GM12874 (cell line): Measurements from ENCODE around the gene GPR37.

Experiments
- TF ChIP-seq, protein P1 (sequence below): IDR thresholded peaks from 2 replicates; pipeline ENCODE4 v1.5.1; 2011; ENCODE audit warnings: low read depth, mild to moderate bottlenecking, control low read depth, low read length, moderate library complexity; ENCODE audit not compliant: insufficient read depth

The GPR37 gene

DNA sequence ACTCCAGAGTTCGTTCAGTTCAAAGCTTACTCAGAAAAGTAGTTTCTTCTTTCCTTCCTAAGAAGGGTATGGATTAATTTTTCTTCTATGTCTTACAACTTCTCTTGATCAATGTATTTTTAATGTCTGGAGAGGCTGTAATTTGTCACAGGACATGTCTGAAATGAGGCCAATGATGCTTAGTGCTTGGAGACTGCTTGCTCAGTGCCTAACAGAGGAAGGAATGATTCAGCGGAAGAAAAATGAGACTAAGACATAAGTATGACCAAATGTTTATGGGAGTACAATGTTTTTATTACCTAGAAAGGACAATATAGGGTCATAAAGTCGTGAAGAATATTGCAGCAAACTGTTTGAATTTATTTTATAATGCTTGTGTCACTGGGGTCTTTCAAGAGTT lies 43.3 kb downstream of the GPR37 start:
- TF ChIP-seq, protein P1, sequence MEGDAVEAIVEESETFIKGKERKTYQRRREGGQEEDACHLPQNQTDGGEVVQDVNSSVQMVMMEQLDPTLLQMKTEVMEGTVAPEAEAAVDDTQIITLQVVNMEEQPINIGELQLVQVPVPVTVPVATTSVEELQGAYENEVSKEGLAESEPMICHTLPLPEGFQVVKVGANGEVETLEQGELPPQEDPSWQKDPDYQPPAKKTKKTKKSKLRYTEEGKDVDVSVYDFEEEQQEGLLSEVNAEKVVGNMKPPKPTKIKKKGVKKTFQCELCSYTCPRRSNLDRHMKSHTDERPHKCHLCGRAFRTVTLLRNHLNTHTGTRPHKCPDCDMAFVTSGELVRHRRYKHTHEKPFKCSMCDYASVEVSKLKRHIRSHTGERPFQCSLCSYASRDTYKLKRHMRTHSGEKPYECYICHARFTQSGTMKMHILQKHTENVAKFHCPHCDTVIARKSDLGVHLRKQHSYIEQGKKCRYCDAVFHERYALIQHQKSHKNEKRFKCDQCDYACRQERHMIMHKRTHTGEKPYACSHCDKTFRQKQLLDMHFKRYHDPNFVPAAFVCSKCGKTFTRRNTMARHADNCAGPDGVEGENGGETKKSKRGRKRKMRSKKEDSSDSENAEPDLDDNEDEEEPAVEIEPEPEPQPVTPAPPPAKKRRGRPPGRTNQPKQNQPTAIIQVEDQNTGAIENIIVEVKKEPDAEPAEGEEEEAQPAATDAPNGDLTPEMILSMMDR, result no peak

DNA sequence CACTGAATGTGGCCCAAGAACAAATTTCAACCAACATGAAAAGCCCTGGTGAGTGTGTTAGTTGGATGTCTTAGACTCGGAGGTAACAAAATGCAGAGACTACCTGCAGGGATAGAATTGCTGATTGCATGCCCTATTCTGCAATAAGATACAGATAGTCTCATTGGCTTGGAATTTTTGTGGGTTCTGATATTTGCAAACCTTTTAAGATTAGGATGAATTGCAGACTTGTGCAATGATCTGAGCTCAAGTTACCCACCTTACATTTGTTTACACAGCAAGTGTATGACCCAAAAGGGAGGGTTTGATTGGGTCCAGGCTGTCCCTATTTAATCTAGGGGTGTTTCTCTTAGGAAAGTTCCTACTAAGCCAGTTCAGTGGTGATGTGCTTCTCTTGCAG lies 45.4 kb downstream of the GPR37 start:
- TF ChIP-seq, protein P1, result no peak

DNA sequence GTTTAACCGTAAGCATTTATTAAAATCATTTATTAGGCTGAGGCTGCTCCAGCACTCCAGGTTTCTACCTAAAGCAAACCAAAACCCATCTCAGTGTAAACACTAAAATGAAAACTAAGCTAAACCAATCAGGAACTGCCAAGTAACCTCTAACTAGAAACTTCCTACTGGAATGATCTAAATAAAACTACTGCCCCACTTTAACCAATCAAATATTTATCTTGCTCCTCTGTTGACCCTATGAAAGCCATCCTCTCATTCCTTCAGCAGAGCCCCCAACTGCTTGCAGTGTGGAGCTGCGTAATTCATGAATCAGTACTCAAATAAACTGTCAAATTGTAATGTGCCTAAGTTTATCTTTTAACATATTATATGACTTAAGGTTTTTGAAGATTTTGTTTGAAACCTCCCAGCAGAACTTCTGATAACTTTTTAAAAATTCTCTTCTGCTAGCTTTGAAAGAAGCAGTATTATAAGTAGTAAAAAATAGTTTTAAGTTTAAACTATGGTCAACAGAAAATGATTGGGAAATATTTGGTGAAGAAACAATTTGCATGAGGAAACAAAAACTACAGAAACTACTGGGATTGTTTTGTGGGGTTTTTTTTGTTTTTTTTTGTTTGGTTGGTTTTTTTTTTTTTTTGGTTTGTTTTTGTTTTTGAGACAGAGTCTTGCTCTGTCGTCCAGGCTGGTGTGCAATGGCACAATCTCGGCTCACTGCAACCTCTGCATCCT lies 47.4 kb downstream of the GPR37 start:
- TF ChIP-seq, protein P1, result no peak

DNA sequence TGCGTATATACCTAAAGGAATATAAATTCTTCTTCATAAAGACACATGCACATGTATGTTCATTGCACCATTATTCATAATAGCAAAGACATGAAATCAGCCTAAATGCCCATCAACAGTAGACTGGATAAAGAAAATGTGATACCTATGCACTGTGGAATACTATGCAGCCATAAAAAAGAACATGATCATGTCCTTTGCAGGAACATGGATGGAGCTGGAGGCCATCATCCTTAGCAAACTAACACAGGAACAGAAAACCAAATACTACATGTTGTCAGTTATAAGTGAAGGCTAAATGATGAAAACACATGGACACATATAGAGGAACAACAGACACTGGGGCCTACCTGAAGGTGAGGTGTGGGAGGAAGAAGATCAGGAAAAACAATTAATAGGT lies 48.7 kb downstream of the GPR37 start:
- TF ChIP-seq, protein P1, result no peak

DNA sequence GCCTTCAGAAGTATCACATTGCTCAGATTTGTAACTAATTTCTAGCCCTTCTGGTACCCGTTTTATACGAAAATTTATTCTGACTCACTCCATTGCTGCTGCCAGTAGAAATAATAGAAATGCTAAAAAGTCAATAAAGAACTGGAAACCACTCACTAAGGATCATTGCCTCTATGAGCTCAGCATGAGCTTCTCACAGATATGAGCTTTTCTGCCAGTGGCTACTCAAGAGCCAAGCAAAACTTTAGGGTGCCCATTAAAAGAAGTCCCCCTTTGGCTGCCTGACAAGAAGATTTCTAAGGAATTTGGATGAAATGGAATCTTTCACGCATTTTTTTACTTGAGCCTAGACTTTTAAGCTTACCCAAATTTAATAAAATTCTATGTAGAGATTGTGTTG lies 52.5 kb downstream of the GPR37 start:
- TF ChIP-seq, protein P1, result no peak

DNA sequence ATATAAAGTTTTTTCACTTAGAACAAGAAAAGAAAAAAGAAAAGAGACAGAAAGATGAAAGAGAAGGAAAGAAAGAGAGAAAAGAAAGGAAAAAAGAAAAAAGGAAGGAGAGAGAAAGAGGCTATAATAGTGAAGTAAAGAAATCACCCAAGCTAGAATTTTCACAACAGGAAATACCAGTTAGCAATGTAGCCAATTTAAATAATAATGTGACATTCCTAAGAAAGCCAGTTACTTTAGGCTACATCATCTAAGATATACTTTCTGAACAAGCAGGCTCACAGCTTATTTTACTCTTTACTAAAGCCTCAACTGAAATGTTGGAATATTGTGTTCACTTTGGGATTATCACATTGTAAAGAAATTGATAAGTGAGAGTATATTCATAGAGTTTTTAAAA lies 53.6 kb downstream of the GPR37 start:
- TF ChIP-seq, protein P1, result no peak

DNA sequence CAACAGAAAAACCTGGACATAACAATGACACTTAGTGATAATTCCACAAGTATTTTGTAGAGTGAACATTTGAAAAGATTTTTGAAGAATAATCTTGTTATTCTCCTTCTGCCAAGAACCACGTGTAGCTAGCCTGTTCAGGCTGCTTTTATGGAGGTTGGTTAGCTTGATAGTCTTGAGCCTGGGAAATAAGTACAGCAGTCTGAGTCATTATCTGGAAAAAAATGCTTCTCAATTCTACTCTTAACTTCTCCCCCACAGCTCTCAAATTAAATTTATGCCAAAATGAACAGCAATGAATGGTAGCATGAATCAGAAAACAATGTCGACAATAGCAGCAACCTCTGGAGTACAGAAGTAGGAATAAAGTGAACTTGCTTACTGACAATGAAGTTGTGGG lies 63.2 kb downstream of the GPR37 start:
- TF ChIP-seq, protein P1, result no peak
